ENCODE data around the gene TPP1. TPM values are rescaled to one million over a fixed set of nuclear protein-coding genes. Genes with fewer than 3 reads are reported as not detected.
A peak's percentile ranks its signal among the peaks of the same experiment; 100 is the strongest.

Gene TPP1
- total RNA-seq, 1 donor from 2014 or later: 7.3 TPM

GRCh38 chr11:6587360-6587953 is 31.8 kb downstream of the TPP1 start:
- DNase-seq: no peak

DNA sequence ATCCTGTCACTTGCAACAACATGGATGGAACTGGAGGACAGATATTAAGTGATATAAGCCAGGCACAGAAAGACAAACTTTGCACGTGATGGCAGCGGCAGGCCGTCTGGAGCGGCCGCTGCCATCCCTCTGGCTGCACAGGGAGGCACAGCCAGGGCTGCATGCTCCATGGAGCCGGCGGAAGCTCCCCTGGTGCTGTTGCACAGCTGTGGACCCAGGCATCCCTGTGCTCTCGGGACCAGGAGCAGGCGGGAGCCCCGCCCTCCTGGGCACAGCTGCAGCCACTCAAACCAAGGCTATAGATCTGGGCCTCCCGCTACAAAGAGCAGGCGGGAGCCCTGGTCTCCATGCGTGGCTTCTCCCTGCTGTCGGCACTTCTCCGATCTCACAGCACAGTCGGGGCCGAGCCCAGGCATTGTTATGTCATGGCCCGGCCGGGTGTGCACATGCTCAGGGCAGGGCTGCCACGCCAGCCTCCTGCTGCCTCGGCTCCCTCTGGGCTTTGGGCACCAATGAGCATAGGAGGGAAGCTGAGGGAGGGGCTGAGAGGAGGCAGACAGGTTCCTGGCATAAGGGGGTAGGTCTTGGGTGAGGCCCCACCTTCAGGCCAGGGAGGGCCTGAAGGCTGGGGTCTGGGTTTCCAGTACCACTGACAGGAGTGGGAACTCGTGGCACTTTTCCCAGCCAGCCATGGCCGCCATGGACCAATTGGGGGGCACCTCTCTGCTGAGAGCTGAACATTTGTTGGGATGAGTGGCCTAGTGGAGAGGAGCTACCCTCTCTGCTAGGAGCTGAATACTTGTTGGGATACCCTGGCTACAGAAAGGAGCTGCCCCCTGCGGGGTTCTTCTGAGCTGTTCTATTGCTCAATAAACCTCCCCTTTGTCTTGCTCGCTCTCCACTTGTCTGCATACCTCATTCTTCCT is 32.5 kb downstream of the TPP1 start:
- no peak for DNase-seq

- DNase-seq: no peak
Observed at GRCh38 chr11:6584528-6584927, 34.7 kb downstream of the TPP1 start.

DNA sequence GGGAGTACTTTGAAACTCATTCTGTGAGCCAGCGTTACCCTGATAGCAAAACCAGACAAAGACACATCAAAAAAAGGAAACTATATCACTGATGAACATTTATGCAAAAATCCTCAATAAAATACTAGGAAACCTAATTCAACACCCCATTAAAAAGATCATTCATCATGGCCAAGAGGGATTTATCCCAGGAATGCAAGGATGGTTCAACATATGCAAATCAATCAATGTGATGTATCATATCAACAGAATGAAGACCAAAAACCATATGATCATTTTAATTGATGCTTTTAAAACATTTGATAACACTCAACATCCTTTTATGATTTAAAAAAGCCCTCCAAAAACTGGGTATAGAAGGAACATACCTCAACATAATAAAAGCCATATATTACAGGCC is 35.6 kb downstream of the TPP1 start:
- no peak for DNase-seq

GRCh38 chr11:6579681-6580080 is 39.5 kb downstream of the TPP1 start:
- no peak for DNase-seq

DNA sequence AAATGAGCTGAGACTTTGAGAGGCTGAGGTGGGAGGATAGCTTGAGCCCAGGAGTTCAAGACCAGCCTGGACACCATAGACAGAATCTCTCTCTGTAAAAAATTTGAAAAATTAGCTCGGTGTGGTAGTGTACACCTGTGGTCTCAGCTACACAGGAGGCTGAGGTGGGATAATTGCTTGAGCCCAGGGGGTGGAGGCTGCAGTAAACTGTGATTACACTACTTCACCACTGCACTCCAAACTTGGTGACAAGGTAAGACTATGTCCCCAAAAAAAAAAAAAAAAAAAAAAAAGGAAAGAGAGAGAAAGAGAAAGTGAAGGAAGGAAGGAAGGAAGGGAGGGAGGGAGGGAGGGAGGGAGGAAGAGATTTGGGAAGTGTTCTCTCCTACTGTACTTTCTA is 41.1 kb downstream of the TPP1 start:
- no peak for DNase-seq

DNA sequence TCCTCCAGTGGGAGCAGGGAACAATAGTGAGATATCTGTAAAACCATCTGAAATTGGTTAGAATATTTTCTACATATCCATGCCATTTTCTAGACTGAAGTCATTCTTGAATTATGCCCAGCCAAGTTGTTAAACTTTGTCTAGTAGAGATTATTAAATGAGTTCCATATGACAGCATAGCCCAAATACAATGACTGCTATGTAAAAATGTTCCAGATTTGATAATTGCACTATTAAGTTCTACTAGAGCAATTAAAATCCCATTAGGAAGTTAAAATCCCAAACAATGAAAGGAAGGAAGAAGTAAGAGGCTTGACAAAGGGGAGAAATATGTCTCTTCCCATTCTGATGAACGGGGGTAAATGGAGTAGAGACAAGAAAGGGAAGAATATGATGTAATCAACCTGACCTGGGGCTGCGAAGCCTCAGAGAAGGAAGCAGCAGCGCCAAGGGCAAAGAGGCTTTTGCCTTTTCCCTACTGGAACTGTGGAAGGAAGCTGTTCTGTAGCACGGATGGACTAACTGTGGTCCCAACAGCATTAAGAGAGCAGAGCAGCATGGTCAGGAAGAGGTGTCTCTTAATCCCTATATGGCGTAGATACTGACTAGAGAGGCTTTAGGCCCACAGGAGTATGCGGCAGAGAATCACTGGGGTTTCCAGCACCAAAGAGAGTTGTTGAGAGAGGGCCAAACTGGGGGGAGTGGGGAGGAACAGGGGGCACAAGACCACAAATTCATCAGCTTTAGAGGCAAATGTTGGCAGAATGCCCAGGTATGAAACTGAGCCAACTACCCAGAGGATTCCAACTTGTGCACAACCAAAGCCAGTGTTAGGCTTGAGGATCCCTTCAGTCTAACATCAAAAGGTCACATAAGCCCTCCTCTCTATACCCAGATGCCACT is 42.5 kb downstream of the TPP1 start:
- peak; percentile 72 for DNase-seq

GRCh38 chr11:6574816-6575715 is 44.2 kb downstream of the TPP1 start:
- no peak for DNase-seq

DNA sequence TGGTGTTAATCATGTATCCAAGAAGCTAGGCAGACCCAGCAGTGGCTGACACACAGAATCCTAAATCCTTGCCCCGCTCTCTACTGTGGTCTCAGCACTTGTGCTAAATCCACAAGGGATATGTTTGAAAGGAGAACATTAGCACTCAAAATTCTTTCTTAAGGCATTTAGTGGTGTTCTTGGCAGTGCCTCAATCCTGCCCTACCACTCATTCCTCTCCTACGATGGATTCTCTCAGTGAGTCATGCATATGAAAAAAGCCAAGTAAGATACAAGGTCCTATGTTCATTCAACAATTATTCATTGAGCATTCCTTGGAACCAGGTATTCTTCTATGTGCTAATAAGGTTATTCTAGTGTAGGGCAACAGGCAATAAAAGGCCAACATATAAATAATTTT is 47.0 kb downstream of the TPP1 start:
- no peak for DNase-seq

DNA sequence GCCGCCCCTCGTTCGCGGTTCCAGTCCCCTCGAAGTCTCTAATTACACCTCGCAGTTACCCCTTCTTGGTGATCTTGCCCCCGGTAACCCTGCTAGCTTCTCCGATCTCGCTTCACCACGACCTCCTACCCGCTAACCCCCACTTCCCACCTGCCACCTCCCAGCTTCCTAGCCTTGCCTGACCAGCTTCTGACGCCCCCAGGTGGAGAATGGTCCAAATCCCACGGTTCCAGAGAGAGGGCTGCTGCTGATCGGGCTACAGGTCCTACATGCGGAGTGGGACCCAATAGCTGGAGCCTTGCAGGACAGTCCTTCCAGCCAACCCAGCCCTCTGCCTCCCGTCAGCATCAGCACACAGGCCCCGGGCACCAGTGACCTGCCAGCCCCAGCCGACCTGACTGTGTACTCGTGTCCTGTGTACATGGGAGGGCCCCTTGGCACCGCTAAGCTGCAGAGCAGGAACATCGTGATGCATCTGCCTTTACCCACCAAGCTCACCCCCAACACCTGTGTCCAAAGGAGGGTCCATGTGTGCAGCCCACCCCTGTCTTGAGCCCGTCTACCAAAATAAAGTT is 47.7 kb downstream of the TPP1 start:
- no peak for DNase-seq

DNA sequence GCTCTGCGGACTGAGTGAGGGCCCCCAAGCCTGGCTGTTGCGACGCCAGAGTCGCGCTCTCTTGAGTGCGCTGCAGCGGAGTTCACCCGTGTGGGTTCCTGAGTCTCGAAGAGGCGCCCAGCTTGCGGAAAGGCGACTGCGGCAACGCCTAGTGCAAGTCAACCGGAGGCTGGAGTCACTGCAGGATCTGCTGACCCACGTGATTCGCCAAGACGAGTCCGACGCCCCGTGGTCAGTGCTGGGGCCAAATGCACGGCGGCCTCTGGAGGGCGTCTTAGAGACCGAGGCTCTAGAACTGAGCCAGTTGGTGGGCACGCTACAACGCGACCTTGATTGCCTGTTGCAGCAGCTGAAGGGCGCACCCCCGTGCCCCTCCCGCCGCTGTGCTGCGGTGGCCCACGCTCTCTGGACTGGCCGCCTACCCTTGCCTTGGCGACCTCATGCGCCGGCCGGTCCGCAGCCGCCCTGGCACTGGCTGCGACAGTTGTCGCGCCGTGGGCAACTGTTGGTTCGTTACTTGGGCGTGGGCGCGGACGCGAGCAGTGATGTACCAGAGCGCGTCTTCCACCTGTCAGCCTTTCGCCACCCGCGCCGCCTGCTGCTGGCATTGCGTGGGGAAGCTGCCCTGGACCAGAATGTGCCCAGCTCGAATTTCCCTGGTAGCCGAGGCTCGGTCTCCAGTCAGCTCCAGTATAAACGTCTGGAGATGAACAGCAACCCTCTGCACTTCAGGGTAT is 48.4 kb downstream of the TPP1 start:
- DNase-seq: no peak

- DNase-seq: no peak
Observed at GRCh38 chr11:6569706-6570105, 49.5 kb downstream of the TPP1 start.

DNA sequence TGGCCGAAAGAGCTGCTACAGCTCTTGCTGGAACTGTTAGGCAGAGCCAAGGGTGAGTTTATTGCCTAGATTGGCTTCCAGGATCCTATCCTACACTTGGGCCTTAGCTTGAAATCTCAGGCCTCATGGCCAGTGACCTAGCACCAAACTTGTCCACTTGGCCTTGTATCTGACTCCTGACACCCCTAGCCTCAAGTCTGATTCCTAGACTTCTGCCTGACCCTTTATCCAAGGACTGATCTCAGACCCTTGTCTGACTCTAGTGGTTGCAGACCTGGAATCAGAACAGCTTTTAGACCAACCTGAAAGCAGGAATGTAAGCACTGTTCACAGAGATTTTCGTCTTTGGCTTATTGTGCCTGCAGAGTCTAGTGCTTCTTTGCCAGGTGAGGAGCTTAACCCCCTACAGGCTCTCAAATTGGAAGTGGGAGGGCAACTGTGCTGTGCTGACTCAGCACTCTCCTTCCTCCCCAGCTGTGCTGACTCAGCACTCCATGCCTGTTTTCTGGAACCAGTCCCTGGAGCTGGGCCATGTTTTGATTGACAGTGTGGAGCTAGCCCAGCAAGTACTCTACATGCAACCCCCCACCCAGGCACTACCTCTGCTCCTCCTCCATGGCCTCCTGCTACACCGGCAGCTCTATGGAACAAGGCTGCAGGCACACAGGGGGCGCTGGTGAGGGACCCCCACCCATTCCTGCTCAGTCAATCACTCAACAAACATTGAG is 50.9 kb downstream of the TPP1 start:
- no peak for DNase-seq

GRCh38 chr11:6567371-6567745 is 51.9 kb downstream of the TPP1 start:
- DNase-seq: no peak

DNA sequence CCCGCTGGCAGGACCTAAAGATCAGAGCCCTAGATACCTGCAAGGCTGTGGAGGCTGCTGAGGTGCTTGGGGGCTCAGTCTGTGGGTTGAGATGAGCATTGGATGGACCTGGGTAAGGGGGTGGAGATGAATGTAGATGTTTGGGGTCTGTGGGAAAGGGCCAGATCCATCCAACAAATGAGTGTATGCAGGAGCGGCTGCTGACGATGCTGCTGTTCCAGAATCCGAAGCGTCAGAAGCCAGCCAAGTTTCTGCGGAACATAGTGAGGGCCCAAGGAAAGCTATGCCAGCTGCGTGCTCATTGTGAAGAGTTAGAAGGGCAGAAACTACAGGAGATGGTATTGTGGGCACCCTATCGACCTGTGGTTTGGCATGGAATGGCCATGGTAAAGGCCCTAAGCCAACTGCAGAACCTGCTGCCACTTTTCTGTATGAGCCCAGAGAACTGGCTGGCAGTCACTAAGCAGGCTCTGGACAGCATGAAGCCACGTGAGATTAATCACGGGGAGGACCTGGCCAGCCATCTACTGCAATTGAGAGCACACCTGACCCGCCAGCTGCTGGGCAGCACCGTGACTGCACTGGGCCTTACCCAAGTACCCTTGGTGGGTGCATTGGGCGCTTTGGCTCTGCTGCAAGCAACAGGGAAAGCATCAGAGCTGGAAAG is 52.4 kb downstream of the TPP1 start:
- no peak for DNase-seq

DNA sequence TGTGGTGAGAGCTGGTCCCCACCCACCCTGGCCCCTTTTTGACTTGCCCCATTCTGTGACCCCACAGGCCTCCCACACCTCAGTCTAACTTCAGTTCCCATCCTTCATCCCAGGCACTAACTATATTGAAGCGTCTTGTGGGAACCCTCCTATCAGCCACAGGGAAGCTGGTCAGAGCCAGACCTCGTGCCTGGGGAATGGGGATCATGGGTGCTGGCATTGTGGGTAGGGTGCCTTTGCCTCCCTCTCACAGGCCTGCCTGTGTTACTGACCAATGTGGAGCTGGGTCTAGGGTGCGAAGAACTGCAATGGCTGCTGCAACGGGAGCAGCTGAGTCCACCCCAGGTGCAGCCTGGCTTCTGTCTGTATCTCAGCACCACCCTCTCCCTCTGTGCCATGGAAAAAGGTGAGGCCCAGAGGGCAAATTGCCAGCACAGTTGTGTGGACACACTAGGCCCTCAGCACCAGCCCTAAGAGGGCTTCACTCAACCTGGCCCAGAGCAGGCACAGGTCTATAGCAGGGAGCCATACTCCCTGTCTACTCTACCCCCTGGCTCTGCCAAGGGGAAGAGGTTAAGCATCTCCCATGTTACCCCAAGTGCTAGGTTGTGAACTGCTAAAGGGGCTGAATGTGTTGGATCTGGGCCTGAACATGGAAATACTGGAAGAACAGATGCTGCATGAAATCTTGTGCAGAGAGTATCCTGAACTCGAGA is 53.1 kb downstream of the TPP1 start:
- DNase-seq: no peak

GRCh38 chr11:6565325-6565724 is 53.9 kb downstream of the TPP1 start:
- DNase-seq: no peak

DNA sequence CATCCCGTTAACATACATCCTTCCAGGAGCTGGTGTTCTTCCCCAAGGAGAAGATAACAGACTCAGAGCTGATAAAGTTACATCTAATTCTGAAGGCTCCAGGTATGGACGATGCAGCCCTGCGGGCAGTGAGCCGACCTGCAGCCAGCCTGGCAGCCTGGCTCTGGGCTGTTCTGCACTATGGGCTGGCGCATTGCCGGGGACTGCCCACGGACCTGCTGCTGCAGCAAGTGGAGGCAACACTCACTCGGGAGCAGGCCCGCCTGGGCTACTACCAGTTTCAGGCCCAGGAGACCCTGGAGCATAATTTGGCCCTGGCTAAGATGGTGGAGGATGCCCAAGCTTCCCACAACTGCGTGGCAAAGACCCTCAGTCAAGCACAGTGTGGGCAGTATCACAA is 55.6 kb downstream of the TPP1 start:
- no peak for DNase-seq

GRCh38 chr11:6563121-6563619 is 56.1 kb downstream of the TPP1 start:
- no peak for DNase-seq

Data from occipital lobe (tissue), 2 donors.